Gastroesophageal sphincter (tissue), 3 donors: ENCODE data around the gene MBOAT1.

ENCODE experiments used
- CTCF ChIP-seq, 4 experiments: fragments of 200-600 bp in 2 of 4; fragments of 450-650 bp in 2 of 4; sonication (generic) in 1 of 4; IDR thresholded peaks; one replicate each; pipeline ENCODE4 v1.5.1; 2017 to 2019; ENCODE audit warnings: antibody characterized with exemption in 4 of 4, mild to moderate bottlenecking in 2 of 4, moderate library complexity in 2 of 4
- POLR2AphosphoS5 ChIP-seq: sonication (generic); formaldehyde crosslinking; IDR thresholded peaks from one replicate; pipeline ENCODE4 v1.6.1; 2017; ENCODE audit warnings: antibody characterized with exemption

GRCh38 chr6:20115246-20115980 is 96.9 kb downstream of the MBOAT1 start:
- TF ChIP-seq CTCF (IDR thresholded peaks at IDR 0.05), result no peak
- TF ChIP-seq POLR2AphosphoS5, result no peak
